A673 (cell line): Measurements from ENCODE around the gene TTC33.
A peak's percentile ranks its signal among the peaks of the same experiment; 100 is the strongest.

Experiments used
- CTCF ChIP-seq: fragments of 300-800, 200-600 bp; sonication (generic); conservative IDR thresholded peaks from 2 replicates; pipeline ENCODE4 v1.5.1; 2017; ENCODE audit warnings: low read depth, mild to moderate bottlenecking, antibody characterized with exemption, low read length, moderate library complexity, mixed read lengths
- EZH2 ChIP-seq: fragments of 200-600 bp; sonication (generic); IDR thresholded peaks from 2 replicates; pipeline ENCODE4 v1.6.1; 2017; ENCODE audit warnings: borderline replicate concordance, low read depth, mild to moderate bottlenecking, mixed read lengths, antibody characterized with exemption, low read length; ENCODE audit not compliant: poor library complexity, severe bottlenecking

GRCh38 chr5:40680741-40681362 is 74.9 kb downstream of the TTC33 start:
- TF ChIP-seq CTCF: 0 out of 2 replicates have a peak, but pooled peaks have one; percentile 25
- TF ChIP-seq EZH2: no peak
